Stimulated activated CD4-positive, alpha-beta T cell treated with anti-CD3 and anti-CD28 coated beads, Interleukin-15, amount 100 ng/mL, for 48 hours (primary cell): ENCODE measurements around the gene TOR4A.

ENCODE experiments used
- DNase-seq, 2 donors: peaks; one replicate each; pipeline ENCODE4 v3.0.0-alpha.2; 2020; ENCODE audit warnings: low read depth in 2 of 2

Gene TOR4A

GRCh38 chr9:137277329-137278041, at the start of gene TOR4A:
Gene TOR4A, plus strand, starts transcription at chr9:137277726. Its CDS starts 964 bp downstream, at chr9:137278690.
- no peak for DNase-seq

GRCh38 chr9:137227853-137228505, 49.5 kb upstream of the TOR4A start:
- no peak for DNase-seq

- DNase-seq, result no peak
Observed at GRCh38 chr9:137228506-137228967, 49.0 kb upstream of the TOR4A start.

GRCh38 chr9:137228968-137229896, 48.3 kb upstream of the TOR4A start:
- DNase-seq, result no peak

- DNase-seq, result no peak
Observed at GRCh38 chr9:137229903-137230704, 47.4 kb upstream of the TOR4A start.

GRCh38 chr9:137230705-137231371, 46.7 kb upstream of the TOR4A start, which contains the start of gene SLC34A3:
Gene SLC34A3, plus strand, starts transcription at chr9:137230901. Its CDS starts 802 bp downstream, at chr9:137231703.
- DNase-seq, result no peak

GRCh38 chr9:137231372-137232039, 46.0 kb upstream of the TOR4A start:
- no peak for DNase-seq

- DNase-seq, result no peak
Observed at GRCh38 chr9:137232101-137232500, 45.4 kb upstream of the TOR4A start.

- DNase-seq, result no peak
Observed at GRCh38 chr9:137232510-137232909, 45.0 kb upstream of the TOR4A start.

- DNase-seq, result no peak
Observed at GRCh38 chr9:137233143-137233980, 44.2 kb upstream of the TOR4A start.

- DNase-seq, result no peak
Observed at GRCh38 chr9:137234055-137234697, 43.4 kb upstream of the TOR4A start.

GRCh38 chr9:137234758-137235423, 42.6 kb upstream of the TOR4A start:
- DNase-seq, result no peak

GRCh38 chr9:137235424-137236237, 41.9 kb upstream of the TOR4A start:
- DNase-seq, result no peak

GRCh38 chr9:137236238-137236935, 41.1 kb upstream of the TOR4A start:
- peak; percentile 80 to 92 for DNase-seq

- DNase-seq, result no peak
Observed at GRCh38 chr9:137236936-137237421, 40.5 kb upstream of the TOR4A start.
